Activated T-cell treated with anti-CD3 and anti-CD28 coated beads for 48 hours (primary cell): Measurements from ENCODE around the gene TCEA3.

Experiments
- DNase-seq: peaks from one replicate; pipeline ENCODE4 v3.0.0-alpha.2; 2020; ENCODE audit warnings: low read depth

TCEA3 gene

GRCh38 chr1:23367791-23368561, 56.6 kb downstream of the TCEA3 start:
- DNase-seq, result peak; percentile 96

- no peak for DNase-seq
Observed at GRCh38 chr1:23367451-23367790, 57.1 kb downstream of the TCEA3 start.

- no peak for DNase-seq
Observed at GRCh38 chr1:23366598-23366997, 58.0 kb downstream of the TCEA3 start.

GRCh38 chr1:23366146-23366545, 58.4 kb downstream of the TCEA3 start:
- DNase-seq, result no peak

DNA sequence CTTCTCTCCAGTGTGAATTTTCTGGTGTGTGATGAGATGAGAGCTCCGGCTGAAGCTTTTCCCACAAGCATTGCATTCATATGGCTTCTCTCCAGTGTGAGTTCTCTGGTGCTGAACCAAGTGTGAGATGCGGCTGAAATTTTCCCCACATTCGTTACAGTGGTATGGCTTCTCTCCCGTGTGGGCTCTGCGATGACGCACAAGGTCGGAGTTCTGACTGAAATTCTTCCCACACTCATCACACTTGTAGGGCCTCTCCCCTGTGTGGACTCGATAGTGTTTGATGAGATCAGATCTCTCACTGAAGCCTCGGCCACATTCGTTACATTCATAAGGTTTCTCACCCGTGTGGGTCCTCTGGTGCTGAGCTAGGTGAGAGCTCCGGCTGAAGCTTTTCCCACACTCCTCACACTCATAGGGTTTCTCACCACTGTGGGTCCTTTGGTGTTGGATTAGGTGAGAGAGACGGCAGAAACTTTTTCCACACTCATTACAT, 62.3 kb downstream of the TCEA3 start:
- no peak for DNase-seq

- no peak for DNase-seq
Observed at GRCh38 chr1:23358310-23358875, 66.2 kb downstream of the TCEA3 start.

- no peak for DNase-seq
Observed at GRCh38 chr1:23357138-23357908, 67.2 kb downstream of the TCEA3 start.

DNA sequence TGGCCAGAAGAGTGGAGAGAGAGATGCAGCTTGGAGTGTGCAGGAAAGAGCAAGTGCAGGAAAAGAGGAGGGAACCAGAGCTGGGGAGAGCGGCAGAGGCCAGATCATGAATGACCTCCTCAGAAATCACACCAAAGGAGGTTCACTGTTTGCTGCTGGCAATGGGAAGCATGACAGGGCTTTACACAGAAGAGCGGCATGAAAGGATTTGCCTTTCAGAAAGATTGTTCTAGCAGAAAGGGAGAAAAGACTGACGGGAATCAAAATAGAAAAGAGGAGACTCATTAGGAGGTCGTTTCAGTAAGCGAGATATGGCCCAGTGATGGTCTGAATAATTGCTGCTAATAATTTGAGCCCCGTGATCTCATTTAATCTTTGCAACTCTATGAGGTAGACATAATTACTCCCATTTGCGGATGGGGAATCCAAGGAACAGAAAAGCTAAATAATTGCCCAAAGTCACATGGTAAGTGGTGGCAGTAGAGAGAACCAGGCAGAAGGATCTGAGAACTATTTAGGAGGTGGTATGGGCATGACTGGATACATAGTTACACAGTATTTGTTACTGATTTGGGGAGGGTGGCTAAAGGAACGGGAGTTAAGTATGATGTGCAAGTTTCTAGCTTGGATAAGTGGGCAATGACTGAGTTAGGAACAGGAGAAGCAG, 67.9 kb downstream of the TCEA3 start:
- no peak for DNase-seq

DNA sequence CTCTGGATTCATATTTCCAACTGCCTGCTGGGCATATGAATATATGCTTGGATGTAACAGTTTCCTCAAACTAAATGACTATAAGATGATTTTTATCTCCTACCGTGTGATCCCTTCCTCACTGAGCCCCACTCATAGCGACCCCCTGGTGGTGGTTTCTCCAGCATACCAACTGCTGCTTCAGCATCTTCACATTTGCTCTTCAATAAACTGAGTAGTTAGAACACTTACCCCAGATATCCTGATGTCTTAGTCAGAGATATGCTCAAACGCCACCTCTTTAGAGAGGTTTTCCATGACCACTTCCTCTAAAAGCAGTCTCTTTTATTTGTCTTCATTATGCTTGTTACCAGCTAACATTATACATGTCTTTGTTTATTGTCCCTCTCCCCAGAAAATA, 70.3 kb downstream of the TCEA3 start:
- DNase-seq, result no peak

GRCh38 chr1:23352096-23352695, 72.4 kb downstream of the TCEA3 start:
- DNase-seq, result no peak

DNA sequence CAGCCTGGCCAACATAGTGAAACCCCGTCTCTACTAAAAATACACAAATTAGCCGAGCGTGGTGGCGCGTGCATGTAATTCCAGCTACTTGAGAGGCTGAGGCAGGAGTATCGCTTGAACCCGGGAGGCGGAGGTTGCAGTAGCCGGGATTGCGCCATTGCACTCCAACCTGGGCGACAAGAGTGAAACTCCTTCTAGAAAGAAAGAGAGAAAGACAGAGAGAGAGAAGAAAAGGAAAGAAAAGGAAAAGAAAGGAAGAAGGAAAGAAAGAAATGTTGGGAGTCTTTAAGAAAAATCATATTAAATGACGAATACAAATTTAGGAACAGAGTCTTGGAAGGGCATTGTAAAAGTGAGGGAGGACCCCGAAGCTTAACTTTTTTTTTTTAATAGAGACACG, 78.6 kb downstream of the TCEA3 start:
- no peak for DNase-seq

- DNase-seq, result no peak
Observed at GRCh38 chr1:23344987-23345472, 79.5 kb downstream of the TCEA3 start.

- DNase-seq, result peak; percentile 99
Observed at GRCh38 chr1:23344111-23344986, 80.2 kb downstream of the TCEA3 start, which contains the start of gene HNRNPR. Gene HNRNPR (minus strand): TSS chr1:23344284. CDS start chr1:23341008, 3,276 bp downstream.

DNA sequence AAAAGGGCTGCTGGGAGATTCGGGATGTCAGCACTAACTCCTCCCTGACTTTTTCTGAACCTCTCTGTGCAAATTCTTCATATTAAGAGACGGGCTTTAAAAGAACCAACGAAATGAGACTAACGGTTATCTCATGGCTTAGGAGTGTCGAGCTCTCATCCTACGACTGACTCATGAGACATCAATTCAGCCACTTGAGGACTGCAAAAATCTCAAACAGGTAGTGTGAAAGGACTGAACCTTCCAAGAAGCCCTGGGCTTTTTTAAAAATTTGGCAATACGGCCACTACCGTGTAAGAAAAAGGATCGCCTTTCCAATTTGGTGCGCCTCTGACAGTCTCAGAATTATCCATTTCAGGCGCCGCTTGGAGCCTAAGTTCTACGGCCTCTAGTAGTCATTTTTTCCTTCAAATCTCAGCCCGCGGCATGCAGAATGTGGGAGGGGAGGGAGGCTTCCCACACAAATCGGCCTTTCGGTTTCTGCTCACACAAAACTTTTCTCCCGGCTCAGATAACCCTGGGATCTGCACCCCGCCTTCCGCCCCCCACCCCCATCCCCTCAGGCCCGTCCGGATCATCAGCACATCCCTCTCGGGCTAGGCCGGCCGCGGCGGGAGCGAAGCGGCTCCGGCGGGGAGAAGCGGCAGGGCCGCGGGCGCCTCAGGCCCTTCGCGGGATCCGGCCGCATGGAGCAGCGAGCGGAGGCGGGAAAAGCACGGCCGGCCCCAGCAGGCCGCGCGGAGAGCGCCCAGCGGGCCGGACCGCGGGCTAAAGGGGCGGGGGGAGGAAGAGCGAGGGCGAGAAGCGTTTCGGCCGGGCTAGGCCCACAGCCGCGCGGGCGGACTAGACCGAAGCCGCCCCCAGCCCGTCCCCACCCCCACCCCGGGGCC, 81.1 kb downstream of the TCEA3 start:
- peak; percentile 49 for DNase-seq

DNA sequence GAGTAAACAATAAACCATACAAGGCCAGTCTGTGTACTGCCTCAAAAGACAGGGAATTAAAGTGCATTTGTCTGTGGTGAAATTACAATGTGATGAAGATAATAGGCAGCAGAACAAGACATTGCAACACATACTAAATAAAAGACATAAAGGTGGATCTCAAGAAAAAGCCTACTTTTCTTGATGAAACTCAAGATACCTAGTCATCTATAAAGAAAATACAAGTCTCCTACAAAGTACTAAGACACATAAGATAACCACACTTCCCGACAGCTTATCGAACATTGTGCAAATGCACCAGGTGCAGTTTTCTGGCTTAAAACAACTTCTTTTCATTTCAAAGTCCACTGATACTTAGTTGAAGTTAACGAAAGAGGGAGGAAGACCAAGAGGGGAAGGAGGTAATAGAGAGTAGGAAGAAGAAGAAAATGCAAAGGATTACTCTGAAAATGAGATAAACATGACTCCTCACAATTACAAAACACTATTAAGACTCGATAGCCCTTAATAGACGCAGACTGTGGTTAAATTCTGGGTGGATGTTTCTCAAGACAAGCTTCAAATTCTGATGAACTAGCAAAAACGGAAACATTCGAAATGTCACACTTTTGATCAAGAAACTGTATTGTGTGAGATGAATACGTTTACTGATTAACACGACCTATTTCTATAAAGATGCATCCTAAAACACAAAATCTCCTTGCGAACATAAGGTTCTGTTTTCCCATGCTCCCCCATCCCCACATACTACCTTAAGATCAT, 82.4 kb downstream of the TCEA3 start:
- DNase-seq, result no peak

DNA sequence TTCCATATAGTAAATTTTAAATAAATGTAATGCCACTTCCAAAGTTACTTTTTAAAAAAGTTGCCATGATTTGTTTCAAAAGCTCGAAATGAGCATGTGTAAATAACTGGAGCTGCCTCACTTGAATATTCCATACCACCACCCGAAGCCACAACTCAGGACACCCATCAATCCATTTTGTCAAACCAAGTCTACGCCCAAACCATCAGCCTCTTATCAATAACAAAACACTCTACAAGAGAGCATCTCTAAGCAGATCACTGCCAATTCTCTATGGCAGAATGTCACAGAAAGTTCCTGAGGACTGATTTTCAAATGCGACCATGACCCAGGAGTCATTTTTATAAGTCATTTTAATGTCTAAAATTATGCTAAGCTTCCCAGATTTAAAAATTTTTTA, 84.9 kb downstream of the TCEA3 start:
- DNase-seq, result no peak

DNA sequence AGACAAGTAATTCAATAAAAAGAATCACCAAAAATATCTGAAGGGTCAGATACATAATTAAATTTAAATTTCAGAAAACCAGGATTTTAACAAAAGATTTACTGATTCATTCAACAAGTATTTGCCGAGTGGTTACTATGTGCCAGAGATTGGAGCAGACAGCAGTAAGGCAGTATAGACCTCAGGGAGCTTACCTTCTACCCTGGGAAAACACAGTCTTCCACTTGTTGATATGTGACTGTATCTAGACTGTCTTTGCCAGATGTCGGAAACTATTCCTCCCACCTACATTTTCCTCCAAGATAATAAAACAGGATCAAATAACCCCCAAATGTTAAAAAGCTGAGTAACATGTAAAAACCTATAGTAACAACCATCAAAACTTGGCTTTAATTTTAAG, 86.7 kb downstream of the TCEA3 start:
- DNase-seq, result no peak

DNA sequence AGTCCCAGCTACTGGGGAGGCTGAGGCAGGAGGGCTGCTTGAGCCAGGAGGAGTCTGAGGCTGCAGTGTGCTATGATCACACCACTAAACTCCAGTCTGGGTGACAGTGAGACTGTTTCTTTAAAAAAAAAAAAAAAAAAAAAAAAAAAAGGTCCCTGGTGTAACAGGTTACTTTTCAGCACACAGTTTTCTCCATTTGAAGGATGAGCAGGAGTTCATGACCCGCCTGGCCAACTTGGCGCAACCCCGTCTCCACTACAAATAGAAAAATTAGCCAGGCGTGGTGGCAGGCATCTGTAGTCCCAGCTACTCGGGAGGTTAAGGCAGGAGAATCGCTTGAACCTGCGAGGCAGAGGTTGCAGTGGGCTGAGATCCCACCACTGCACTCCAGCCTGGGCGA, 92.8 kb downstream of the TCEA3 start:
- DNase-seq, result no peak
